GM12801 (cell line): ENCODE results near the gene ZNF585A.

Experiments
- CTCF ChIP-seq: IDR thresholded peaks from one replicate; pipeline ENCODE4 v1.5.1; 2011; ENCODE audit warnings: control low read depth; ENCODE audit not compliant: insufficient read length; ENCODE audit errors: extremely low read depth

ZNF585A gene

DNA sequence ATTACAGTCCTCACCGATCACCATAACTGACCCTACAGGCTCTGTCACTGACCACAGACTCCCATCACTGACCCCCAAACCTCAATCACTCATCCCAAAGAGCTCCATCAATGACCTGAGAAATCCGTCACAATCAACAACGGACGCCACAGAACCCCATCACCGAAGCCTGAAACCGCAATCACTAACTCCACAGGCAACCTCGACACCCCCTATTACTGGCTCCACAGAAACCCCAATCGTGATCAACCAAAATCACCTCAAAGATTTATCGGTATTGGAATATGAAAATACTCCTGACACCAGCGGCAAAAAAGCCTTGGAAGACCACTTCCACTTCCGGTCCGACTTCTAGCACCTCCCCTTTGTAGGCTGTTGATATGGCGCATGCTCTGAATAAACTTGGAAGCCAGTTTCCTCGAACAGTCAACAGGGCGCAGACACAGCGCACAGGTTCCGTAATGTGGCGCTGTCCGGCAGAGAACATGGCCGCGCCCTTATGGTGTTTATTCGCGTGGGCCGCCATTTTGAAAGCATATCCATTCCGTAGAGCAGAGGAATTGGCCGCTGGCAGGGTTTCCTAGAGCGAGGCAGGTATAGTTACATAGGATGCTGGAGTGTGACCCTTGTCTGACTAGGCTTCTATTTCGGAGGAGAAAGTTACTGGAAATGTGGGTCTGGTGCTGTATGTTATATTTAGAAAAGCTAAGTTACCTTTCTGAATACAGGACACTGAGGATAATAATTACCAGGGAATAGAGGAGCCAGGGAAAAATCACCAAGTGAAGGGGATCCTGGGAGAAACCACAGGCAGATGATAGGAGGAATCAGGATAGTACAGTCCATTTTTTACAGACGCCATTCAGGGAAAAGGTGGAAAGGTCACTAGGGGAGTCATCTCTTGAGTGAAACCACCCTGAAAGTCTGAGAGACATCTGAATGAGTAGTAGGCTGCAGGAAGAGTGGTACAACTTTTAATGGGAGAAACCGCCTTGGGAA, at the start of gene ZNF585A:
Gene ZNF585A, minus strand, starts transcription at position 328 of the 999 bp plus-strand sequence. CDS start 2,785 bp downstream, outside the sequence.
- TF ChIP-seq CTCF = no peak

GRCh38 chr19:37221136-37221535, 48.6 kb upstream of the ZNF585A start:
- TF ChIP-seq CTCF = no peak

- TF ChIP-seq CTCF = no peak
These were observed 47.9 kb upstream of the ZNF585A start for GRCh38 chr19:37220383-37220782.

- no peak for TF ChIP-seq CTCF
These were observed 46.1 kb upstream of the ZNF585A start for GRCh38 chr19:37218592-37218935.

DNA sequence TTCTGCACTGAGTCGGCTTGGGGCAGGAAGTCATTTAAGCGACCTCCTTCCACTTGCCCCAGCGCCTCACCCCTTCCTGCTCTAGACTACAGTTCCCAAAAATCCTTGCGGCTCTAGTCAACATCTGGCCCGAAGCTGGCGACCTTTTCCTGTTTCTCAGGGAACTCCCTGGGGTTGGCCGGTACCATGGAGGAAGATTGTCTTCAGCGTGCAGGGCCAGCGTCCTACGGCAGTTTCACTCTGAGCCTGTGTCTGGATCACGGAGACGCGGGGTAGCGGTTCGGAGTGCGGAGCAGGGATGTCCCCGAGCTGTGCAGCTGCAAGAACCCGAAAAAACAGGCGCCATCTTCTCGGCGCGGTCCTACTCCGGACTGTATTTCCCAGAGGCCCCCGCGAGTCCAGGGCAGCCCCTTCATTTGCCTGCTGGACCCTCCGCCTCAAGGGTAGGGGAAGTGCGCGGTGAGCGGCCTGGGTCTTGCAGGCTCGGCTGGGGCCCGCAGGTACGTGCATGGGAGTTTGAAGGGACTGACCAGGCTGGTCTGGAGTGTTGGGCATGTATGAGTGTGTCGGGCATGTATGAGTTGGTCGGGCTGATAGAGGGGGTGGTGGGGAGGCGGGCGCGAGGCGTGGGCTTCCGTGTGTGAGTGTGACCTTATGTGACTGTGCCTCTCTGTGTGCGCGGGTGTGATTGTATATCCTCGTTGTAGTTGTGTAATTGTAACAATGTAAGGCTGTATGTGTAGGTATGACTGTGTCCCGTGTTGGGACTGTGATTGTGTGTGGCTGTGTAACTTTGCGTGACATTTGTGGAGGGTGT, 45.5 kb upstream of the ZNF585A start, which contains the start of gene ZNF383:
Gene ZNF383, plus strand, starts transcription at position 440 of the 817 bp plus-strand sequence. CDS start 12,240 bp downstream, outside the sequence.
- TF ChIP-seq CTCF = no peak

DNA sequence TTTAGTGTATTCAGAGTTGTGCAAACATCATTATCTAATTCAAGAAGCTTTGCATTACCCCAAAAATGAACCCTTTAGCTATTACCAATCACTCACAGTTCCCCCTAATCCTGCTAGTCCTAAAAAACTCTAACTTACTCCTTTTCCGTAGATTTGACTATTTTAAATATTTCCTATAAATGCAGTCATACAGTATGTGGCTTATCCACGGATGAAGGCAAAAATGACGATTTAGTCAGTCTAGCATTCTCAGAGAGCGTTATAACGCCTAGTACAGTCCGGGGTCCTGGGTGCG, 44.9 kb upstream of the ZNF585A start:
- no peak for TF ChIP-seq CTCF

GRCh38 chr19:37197768-37198167, 25.3 kb upstream of the ZNF585A start:
- TF ChIP-seq CTCF = no peak
